ENCODE data around the gene SHISAL1.

The SHISAL1 gene

GRCh38 chr22:44312766-44313165 is at the start of gene SHISAL1:
TSS of gene SHISAL1 (minus strand) at chr22:44312951. CDS start at chr22:44300945, 12,006 bp downstream.
- DNase-seq (ENCODE audit: low spot score), result no peak

- no peak for DNase-seq (ENCODE audit: low spot score)
Observed at GRCh38 chr22:44361391-44362126, 48.8 kb upstream of the SHISAL1 start.

DNA sequence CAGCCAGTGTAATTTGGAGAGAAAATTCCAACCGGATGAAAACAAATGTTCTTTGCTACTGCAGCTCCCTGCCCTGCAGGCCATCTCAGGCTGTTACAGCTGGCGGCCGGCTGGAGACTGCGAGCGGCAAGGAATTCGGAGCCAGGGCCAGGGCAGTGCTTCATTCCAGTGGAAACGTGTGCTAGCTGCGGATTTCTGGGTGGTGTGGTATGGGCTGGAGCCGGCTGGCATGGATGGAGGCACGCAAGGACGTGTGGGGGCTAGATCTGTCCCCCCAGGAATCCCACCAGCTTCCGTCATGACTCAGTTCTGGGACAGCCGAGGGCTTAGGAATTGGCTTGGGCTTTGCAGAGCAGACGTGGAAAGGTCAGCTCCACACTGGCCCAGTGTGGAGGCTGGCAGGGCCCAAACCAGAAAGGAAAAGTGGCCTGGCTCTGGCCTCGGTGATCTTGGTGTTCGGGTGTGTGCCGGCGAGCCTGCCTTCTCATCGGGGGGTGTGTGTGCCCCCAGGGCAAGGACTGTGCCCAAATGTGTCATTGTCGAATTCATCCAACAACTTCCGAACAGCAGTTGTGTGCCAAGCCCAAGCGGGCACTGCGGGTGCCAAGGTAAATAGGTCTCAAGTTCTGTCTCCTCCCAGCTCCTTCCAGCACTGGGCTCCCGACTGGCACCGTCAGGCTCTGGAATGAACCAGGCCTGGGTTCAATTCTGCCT is 48.1 kb upstream of the SHISAL1 start:
- no peak for DNase-seq (ENCODE audit: low spot score)

DNA sequence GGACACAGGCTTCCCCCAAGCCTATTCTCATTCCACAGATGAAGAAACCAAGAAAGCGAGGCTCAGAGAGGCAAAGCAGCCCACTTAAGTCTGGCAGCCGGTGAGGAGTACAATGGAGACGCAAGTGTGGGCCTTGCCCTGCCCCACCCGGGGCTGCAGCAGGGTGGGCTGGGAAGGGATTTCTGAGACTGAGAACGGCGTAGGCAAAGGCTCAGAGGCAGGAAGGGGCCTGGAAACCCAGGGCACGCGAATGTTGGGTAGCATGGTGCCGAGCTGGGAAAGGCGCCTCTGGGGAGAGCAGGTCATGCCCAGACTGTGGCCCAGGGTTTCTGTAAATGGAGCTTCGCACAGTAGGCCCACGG is 47.5 kb upstream of the SHISAL1 start:
- no peak for DNase-seq (ENCODE audit: low spot score)

GRCh38 chr22:44359496-44360110 is 46.9 kb upstream of the SHISAL1 start:
- no peak for DNase-seq (ENCODE audit: low spot score)

GRCh38 chr22:44358709-44359440 is 46.1 kb upstream of the SHISAL1 start:
- no peak for DNase-seq (ENCODE audit: low spot score)

DNA sequence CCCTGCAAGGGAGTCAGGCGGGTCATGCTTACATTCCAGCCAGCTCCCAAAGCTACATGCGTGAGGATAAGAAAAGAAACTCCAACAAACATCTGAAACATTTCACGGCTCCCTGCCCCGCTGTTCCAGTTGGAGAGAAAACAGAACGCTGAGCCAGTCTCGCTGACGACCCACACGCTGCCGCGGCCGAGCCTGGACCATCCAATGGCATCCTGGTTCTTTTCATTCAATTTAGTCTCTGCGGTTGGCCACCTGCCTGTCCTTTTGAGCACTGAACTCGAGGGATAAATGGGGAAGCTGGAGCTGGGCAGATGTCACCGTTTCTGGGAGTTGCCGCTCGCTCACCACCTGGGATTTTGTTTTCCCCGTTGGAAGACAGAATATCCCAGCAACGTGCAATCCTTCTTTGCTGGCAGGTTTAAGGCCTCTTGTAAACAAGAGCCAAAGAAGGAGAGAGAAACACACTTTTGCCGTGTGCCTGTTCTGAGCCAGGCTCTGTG is 45.3 kb upstream of the SHISAL1 start:
- DNase-seq (ENCODE audit: low spot score), result no peak

GRCh38 chr22:44357296-44357965 is 44.7 kb upstream of the SHISAL1 start:
- no peak for DNase-seq (ENCODE audit: low spot score)

DNA sequence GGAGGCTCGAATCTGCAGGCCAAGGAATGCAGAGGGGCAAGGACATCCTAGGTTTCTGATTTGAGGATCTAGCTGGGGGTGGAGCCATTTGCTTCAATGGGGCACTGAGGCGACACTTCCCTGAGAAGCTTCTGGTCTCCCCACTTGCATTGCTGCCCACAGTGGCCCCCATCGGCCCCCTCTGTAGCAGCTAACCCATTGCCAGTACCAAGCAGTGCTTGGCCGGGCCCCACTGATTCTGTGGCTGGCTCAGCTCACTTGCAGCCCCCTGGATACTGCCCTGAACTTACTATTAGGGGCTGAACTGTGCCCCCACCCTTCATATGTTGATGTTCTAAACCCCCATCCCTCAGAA is 42.9 kb upstream of the SHISAL1 start:
- no peak for DNase-seq (ENCODE audit: low spot score)

- no peak for DNase-seq (ENCODE audit: low spot score)
Observed at GRCh38 chr22:44354288-44354687, 41.5 kb upstream of the SHISAL1 start.

GRCh38 chr22:44353041-44353440 is 40.3 kb upstream of the SHISAL1 start:
- no peak for DNase-seq (ENCODE audit: low spot score)

DNA sequence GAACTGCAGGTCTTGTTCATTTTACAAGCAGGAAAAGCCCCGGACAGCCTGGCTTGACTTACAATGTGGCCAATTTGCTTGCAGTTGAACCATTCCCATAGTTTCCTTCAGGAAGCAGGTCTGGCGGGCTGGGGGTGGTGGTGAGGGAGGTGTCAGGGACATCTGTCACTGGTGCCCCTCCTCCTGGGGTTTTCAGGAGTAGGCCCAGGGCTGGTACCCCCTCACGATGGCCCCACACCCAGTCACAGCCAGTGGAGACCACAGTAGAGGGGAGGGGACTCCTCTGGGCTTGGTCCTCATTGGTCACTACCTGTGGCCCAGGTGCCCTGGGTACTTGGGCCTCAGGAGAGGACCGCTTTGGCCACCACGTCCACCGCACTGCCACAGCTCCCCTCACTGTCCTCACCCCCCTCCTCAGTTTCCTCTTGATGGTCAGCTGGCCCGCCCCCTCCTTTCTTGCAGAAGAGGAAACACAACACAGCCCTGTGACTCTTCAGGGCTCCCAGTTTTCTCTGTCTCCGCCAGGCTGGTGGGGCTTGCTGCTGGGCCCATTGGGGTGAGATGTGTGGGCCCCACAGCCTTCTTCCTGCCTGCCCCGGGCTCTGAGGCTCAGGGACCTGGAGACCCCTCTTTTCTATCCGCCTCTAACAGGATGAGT is 39.8 kb upstream of the SHISAL1 start:
- no peak for DNase-seq (ENCODE audit: low spot score)

DNA sequence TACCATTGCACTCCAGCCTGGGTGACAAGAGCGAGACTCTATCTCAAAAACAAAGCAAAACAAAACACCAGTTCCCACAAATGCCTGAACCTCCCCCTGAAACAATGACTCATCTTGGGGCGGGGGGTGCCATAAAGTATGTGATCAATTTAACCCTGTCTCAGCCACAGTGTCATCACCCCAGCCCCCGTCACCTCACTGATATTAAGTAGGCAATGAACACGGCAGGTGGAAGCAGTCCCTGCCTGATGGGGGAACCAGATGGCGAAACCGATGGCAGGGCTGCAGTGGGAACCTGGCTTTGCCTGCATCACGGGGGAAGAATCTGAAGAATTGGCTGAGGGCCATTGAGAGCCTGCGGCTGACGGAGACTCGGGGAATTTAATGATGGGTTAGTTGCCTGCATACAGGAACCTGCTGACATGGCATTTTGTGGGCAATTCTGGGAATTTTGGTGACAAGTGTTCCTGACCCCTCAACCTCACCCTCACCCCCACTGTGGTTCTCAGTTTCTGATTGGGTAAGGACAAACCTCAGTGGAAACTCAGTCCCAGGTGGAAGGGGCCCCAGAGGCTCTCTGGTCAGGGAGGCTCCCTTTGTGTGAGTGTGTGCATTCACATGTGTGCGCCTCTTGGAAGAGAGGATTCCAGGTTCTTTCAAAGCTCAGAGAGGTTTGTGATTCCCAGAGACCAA is 39.1 kb upstream of the SHISAL1 start:
- DNase-seq (ENCODE audit: low spot score), result no peak

GRCh38 chr22:44351037-44351436 is 38.3 kb upstream of the SHISAL1 start:
- DNase-seq (ENCODE audit: low spot score), result no peak

- DNase-seq (ENCODE audit: low spot score), result no peak
Observed at GRCh38 chr22:44349594-44349993, 36.8 kb upstream of the SHISAL1 start.

GRCh38 chr22:44348971-44349560 is 36.3 kb upstream of the SHISAL1 start:
- no peak for DNase-seq (ENCODE audit: low spot score)

DNA sequence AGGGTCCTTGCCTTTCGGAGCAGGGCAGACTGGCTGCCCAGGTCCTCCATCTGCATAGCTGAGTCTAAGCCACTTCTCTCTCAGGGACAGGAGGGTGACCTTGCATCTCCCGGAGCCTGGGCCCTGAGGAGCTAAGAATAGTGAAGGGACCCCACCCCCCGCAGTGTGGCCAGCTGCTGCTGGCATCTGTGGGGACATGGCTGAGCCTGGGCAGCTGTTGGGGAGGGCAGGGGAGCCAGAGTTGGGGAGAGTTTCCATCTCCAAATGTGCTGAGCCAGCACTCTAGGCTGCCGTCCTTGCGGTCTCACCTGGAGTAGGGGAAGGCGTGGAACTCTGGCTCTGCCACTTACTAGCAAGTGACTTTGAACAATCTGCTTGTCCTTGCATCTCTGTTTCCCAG is 34.8 kb upstream of the SHISAL1 start:
- DNase-seq (ENCODE audit: low spot score), result no peak

- no peak for DNase-seq (ENCODE audit: low spot score)
Observed at GRCh38 chr22:44347080-44347479, 34.3 kb upstream of the SHISAL1 start.

- no peak for DNase-seq (ENCODE audit: low spot score)
Observed at GRCh38 chr22:44345872-44346271, 33.1 kb upstream of the SHISAL1 start.

- DNase-seq (ENCODE audit: low spot score), result no peak
Observed at GRCh38 chr22:44344407-44344806, 31.7 kb upstream of the SHISAL1 start.

All from putamen (tissue), 1 donor.